Stimulated activated naive CD8-positive, alpha-beta T cell treated with anti-CD3 and anti-CD28 coated beads, Interleukin-15, amount 100 ng/mL, for 72 hours (primary cell): ENCODE measurements around the gene RP2.

Experiments used
- ATAC-seq: fragments of 150-1000 bp; cut with Tn5 transposase; 2 replicates; pipeline ENCODE4 v1.10.0; 2021; ENCODE audit warnings: mild to moderate bottlenecking, moderate library complexity
- DNase-seq, 2 donors: peaks; one replicate each; pipeline ENCODE4 v3.0.0; 2021 to 2022
- H3K27ac Mint-ChIP-seq, 2 donors: one replicate each; pipeline ENCODE4 v1.8.0; 2022; ENCODE audit warnings: mild to moderate bottlenecking in 2 of 2, mixed read lengths in 2 of 2, moderate library complexity in 2 of 2
- H3K27me3 Mint-ChIP-seq: one replicate; pipeline ENCODE4 v1.8.0; 2022; ENCODE audit warnings: mixed read lengths
- H3K4me1 Mint-ChIP-seq: one replicate; pipeline ENCODE4 v1.8.0; 2022; ENCODE audit warnings: mild to moderate bottlenecking, mixed read lengths
- H3K4me3 Mint-ChIP-seq, 2 donors: one replicate each; pipeline ENCODE4 v1.8.0; 2022; ENCODE audit warnings: mild to moderate bottlenecking in 2 of 2, mixed read lengths in 2 of 2, moderate library complexity in 1 of 2
- H3K9me3 Mint-ChIP-seq, 2 donors: one replicate each; pipeline ENCODE4 v1.8.0; 2022; ENCODE audit warnings: mixed read lengths in 2 of 2

The RP2 gene

GRCh38 chrX:46836701-46837557 is at the start of gene RP2:
RP2 (plus strand) TSS chrX:46837043; CDS start chrX:46837101, 58 bp downstream.
- DNase-seq (peak; percentile 79 to 89), ATAC-seq (peak; percentile 99)
- Mint-ChIP-seq H3K27me3 (no peaks in the 10 kb centered on the region), H3K9me3 (no peaks in the 10 kb centered on the region), H3K4me1 (peaks cover 11% of the 10 kb centered on the region), H3K27ac (peak within 1 kb of the TSS; percentile 93 to 97), H3K4me3 (peak within 1 kb of the TSS; percentile 95 to 96)

GRCh38 chrX:46788902-46789301 is 47.9 kb upstream of the RP2 start:
- H3K9me3 Mint-ChIP-seq = no peaks in the 10 kb centered on the region
- no peak overlapping the region for H3K27ac Mint-ChIP-seq
- ATAC-seq (no peak), DNase-seq (no peak)
- H3K27me3 Mint-ChIP-seq = no peaks in the 10 kb centered on the region
- no peak overlapping the region for H3K4me3 Mint-ChIP-seq
- H3K4me1 Mint-ChIP-seq = peaks cover 17% of the 10 kb centered on the region

GRCh38 chrX:46791927-46792809 is 44.7 kb upstream of the RP2 start:
- peak overlapping the region in 1 of 2 donors; percentile 12 for H3K4me3 Mint-ChIP-seq
- peak overlapping the region in 1 of 2 donors; percentile 65 for H3K27ac Mint-ChIP-seq
- no peaks in the 10 kb centered on the region for H3K9me3 Mint-ChIP-seq
- peak; percentile 79 for ATAC-seq
- no peaks in the 10 kb centered on the region for H3K27me3 Mint-ChIP-seq
- peaks cover 17% of the 10 kb centered on the region for H3K4me1 Mint-ChIP-seq
- no peak for DNase-seq

GRCh38 chrX:46792810-46793188 is 44.0 kb upstream of the RP2 start:
- Mint-ChIP-seq H3K4me3 (peak overlapping the region in 1 of 2 donors; percentile 12), H3K27ac (peak overlapping the region in 1 of 2 donors; percentile 65), H3K9me3 (no peaks in the 10 kb centered on the region), H3K27me3 (no peaks in the 10 kb centered on the region), H3K4me1 (peaks cover 17% of the 10 kb centered on the region)
- DNase-seq = no peak
- no peak for ATAC-seq

GRCh38 chrX:46793386-46794143 is 43.3 kb upstream of the RP2 start:
- Mint-ChIP-seq H3K4me3 (no peak overlapping the region), H3K27ac (peak overlapping the region in 1 of 2 donors; percentile 54), H3K27me3 (no peaks in the 10 kb centered on the region), H3K4me1 (peaks cover 17% of the 10 kb centered on the region), H3K9me3 (no peaks in the 10 kb centered on the region)
- no peak for DNase-seq
- no peak for ATAC-seq

- no peak overlapping the region for H3K4me3 Mint-ChIP-seq
- H3K27me3 Mint-ChIP-seq = peaks cover 6% of the 10 kb centered on the region
- H3K4me1 Mint-ChIP-seq = peaks cover 17% of the 10 kb centered on the region
- no peaks in the 10 kb centered on the region for H3K9me3 Mint-ChIP-seq
- DNase-seq = peak; percentile 58 to 61
- no peak overlapping the region for H3K27ac Mint-ChIP-seq
- peak; percentile 74 for ATAC-seq
These were observed 40.2 kb upstream of the RP2 start for GRCh38 chrX:46796574-46797191.

GRCh38 chrX:46803140-46803539 is 33.7 kb upstream of the RP2 start:
- H3K4me3 Mint-ChIP-seq = no peak overlapping the region
- no peaks in the 10 kb centered on the region for H3K9me3 Mint-ChIP-seq
- H3K4me1 Mint-ChIP-seq = no peaks in the 10 kb centered on the region
- ATAC-seq = no peak
- DNase-seq = no peak
- no peak overlapping the region for H3K27ac Mint-ChIP-seq
- peaks cover 12% of the 10 kb centered on the region for H3K27me3 Mint-ChIP-seq

GRCh38 chrX:46805270-46805669 is 31.6 kb upstream of the RP2 start:
- H3K27me3 Mint-ChIP-seq = peaks cover 19% of the 10 kb centered on the region
- H3K9me3 Mint-ChIP-seq = no peaks in the 10 kb centered on the region
- DNase-seq (no peak), ATAC-seq (no peak)
- no peaks in the 10 kb centered on the region for H3K4me1 Mint-ChIP-seq
- H3K27ac Mint-ChIP-seq = no peak overlapping the region
- no peak overlapping the region for H3K4me3 Mint-ChIP-seq

GRCh38 chrX:46811121-46811520 is 25.7 kb upstream of the RP2 start:
- Mint-ChIP-seq H3K4me3 (no peak overlapping the region), H3K27me3 (peaks cover 11% of the 10 kb centered on the region), H3K4me1 (no peaks in the 10 kb centered on the region), H3K9me3 (no peaks in the 10 kb centered on the region), H3K27ac (no peak overlapping the region)
- DNase-seq = no peak
- no peak for ATAC-seq

GRCh38 chrX:46812445-46812844 is 24.4 kb upstream of the RP2 start:
- ATAC-seq (no peak), DNase-seq (no peak)
- Mint-ChIP-seq H3K9me3 (no peaks in the 10 kb centered on the region), H3K27me3 (peaks cover 11% of the 10 kb centered on the region), H3K27ac (peak overlapping the region in 1 of 2 donors; percentile 52), H3K4me3 (no peak overlapping the region), H3K4me1 (no peaks in the 10 kb centered on the region)

- ATAC-seq = no peak
- Mint-ChIP-seq H3K4me1 (no peaks in the 10 kb centered on the region), H3K27ac (no peak overlapping the region), H3K9me3 (no peaks in the 10 kb centered on the region), H3K4me3 (no peak overlapping the region), H3K27me3 (peaks cover 8% of the 10 kb centered on the region)
- no peak for DNase-seq
These were observed 21.9 kb upstream of the RP2 start for GRCh38 chrX:46814966-46815365.

- no peak overlapping the region for H3K27ac Mint-ChIP-seq
- ATAC-seq = no peak
- H3K4me1 Mint-ChIP-seq = no peaks in the 10 kb centered on the region
- no peak for DNase-seq
- no peaks in the 10 kb centered on the region for H3K27me3 Mint-ChIP-seq
- H3K9me3 Mint-ChIP-seq = peaks cover 10 to 21% of the 10 kb centered on the region in 2 donors
- no peak overlapping the region for H3K4me3 Mint-ChIP-seq
These were observed 17.7 kb upstream of the RP2 start for GRCh38 chrX:46819136-46819535.

GRCh38 chrX:46820391-46821100 is 16.3 kb upstream of the RP2 start:
- Mint-ChIP-seq H3K4me1 (no peaks in the 10 kb centered on the region), H3K27ac (no peak overlapping the region), H3K27me3 (no peaks in the 10 kb centered on the region), H3K9me3 (peaks cover 10 to 21% of the 10 kb centered on the region in 2 donors), H3K4me3 (no peak overlapping the region)
- ATAC-seq (no peak), DNase-seq (no peak)

- Mint-ChIP-seq H3K27me3 (no peaks in the 10 kb centered on the region), H3K9me3 (peaks cover 10 to 21% of the 10 kb centered on the region in 2 donors), H3K27ac (no peak overlapping the region), H3K4me3 (no peak overlapping the region), H3K4me1 (no peaks in the 10 kb centered on the region)
- ATAC-seq (no peak), DNase-seq (no peak)
These were observed 13.4 kb upstream of the RP2 start for GRCh38 chrX:46823481-46823880.
